HG03457 (cell line): ENCODE data around the gene L3MBTL1.

Experiments used
- ATAC-seq: cut with Tn5 transposase; IDR thresholded peaks from one replicate; pipeline ENCODE4 v1.9.1; 2021; ENCODE audit warnings: moderate number of reproducible peaks; ENCODE audit not compliant: unreplicated experiment

The L3MBTL1 gene

DNA sequence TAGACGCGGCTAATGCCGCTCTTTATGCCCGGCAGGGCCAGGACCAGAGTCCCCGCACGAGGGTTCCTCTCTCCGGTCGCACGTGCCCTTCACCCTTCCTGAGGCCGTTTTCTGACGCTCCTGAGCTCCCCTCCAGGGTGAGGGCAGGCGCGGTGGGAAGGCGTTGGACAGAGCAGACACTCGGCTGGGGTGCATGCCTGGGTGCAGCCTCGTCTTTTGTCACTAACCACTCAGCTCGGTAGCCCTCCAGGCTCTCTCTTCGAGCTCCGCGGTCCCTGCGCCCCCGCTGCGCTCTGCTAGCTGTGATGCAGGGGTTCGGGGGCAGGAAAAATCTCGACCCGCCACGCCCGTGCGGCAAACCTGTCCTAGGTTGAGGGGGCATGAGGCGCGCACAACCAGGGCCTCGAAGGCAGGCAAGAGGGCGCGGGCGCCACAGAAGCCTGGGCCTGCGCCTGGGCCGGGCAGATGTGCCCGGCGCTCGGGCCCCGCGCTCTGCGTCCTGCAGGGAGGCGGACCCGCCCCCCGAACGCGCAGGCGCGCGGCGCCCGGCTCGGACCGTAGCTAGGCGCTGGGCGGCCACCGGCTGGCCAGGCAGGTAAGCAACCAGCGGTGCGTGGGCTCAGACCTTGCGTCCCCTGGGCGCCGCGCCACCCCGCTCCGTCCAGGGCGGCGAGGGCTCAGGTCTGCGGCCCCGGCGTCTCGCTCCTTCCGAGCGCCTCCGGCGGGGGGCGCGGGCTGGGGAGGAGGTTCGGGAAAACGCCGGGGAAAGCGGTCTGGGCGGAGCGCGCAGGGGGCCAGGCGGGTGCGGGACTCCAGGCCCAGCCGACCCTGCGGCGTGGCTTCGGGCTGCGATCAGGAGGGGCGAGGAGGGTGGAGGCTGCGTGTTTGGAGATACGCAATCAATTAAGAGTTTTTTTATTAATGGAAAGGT, at the start of gene L3MBTL1:
L3MBTL1 (plus strand) TSS at position 548 of the 931 bp plus-strand sequence. CDS start 5,807 bp downstream, outside the sequence.
- ATAC-seq: no peak

DNA sequence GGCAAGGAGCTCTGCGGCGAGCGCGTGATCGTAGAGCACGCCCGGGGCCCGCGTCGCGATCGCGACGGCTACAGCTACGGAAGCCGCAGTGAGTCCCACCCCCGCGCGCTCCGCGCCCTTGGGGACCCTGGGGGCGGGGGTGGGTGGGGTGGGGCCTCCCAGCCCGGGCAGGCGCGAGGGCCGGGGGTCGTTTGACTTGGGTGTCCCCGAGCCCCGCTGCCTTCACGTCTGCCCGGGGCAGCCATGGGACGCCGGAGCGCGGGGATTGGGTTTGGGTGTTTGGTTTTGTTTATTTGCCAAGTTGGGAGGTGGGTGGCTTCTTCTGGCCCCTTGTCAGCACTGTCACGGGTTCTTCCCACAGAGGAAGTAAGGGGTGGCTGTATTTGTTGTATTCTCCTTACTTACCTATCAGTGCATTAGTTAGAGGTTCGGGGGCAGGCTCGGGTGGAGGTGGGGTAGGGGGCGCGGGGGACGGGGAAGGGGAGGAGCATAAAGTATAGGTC, 49.0 kb upstream of the L3MBTL1 start:
- no peak for ATAC-seq

DNA sequence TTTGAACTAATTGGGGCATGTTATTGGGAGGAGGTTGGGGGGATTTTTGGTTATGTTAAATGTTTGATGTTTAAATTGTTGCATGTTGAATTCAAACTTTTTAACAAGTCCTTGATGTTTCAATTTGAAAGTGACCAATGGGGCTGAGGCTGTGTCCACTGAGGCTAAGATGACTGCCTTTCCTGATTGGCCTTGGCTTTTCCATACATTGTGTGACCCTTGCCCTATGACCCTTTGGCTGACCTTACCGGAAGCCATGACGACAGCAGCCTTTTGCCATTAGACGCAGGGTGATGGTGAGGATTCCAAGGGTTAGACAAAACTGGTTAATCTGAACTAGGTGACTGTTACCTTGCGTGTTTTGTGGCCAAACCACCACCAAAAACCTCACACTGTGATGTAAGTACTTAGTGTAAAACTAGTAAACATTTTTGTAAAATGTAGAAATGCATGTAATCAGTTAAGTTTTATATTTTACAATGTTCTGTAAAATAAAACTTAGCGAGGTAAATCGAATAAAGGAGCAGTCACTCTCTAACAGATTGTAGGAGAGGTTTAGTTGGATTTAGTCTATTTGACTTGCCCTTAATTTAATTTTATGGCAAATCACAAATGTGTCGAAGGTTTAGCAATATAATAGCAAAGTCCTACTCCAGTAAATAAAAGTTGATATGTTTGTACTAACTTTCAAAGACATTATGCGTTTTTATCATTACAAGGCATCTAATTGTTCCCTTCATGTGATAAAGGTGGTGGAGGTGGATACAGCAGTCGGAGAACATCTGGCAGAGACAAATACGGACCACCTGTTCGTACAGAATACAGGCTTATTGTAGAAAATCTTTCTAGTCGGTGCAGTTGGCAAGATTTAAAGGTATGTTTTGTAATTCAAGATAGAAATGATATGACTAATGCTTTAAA, 48.2 kb upstream of the L3MBTL1 start:
- ATAC-seq: no peak

DNA sequence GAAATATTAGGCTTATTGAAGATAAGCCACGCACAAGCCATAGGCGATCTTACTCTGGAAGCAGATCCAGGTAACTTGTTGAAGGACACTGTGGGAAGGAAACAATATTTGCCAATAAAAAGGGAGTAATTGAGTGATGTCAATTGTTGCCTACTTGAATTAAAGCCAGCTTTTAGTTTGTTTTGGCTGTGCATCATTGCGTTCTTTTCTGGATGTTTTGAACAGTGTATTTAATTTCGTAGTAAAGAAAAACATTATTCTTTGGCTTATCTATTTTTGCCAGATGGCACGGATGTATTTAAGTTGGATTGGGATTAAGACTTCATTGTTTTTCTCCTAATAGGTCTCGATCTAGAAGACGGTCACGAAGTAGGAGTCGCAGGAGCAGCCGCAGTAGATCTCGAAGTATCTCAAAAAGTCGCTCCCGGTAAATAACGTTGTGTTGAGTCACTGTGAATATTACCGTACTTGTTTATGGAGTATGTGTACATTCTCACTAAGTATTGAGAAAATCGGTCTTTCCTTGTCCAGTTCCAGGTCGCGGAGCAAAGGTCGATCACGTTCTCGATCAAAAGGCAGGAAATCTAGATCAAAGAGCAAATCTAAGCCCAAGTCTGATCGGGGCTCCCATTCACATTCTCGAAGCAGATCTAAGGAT, 47.2 kb upstream of the L3MBTL1 start:
- no peak for ATAC-seq

DNA sequence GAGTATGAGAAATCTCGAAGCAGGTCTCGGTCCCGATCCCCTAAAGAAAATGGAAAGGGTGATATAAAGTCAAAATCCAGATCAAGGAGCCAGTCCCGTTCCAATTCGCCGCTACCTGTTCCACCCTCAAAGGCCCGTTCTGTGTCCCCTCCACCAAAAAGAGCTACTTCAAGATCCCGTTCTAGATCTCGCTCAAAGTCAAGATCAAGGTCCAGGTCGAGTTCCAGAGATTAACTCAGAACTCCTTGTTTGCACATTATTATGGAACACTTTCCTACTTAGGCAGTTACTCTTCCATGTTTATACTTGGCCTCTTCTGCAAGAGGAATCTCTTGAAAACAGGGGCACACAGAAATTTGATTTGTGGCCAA, 46.7 kb upstream of the L3MBTL1 start:
- no peak for ATAC-seq

DNA sequence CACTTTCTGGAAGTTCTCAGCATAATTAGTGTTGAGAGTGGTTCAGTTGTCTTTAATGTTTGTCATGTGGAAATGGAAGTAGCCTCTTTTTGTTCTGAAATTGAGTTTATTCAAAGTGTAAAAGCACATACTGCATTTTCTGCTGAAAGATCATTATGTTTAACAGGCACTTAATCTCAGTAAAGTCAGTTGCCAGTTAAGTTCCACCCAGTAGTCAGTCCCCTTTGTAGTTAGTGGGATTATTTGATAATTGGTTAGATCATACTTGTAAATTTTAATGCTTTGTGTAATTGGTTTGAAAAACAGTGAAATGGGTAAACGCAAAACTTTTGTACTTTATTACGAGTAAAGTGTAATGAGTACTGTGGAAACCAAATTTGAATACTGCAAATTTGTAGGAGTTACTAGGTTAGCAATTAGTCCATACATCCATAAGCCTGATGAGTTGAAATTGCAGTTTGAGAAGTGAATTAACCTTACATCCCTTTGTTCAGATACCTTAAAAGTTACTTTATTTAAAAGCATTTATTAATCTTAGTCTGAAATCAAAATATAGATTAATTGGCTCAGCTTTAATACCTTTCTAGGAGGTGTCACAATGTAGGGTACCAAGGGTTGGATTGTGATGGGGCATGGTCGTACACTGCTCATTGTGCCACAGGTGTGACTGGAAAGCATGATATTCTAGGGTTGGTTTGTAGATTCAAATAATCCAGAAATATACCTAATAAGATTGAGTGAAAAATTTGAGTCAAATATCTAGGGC, 45.4 kb upstream of the L3MBTL1 start:
- no peak for ATAC-seq

DNA sequence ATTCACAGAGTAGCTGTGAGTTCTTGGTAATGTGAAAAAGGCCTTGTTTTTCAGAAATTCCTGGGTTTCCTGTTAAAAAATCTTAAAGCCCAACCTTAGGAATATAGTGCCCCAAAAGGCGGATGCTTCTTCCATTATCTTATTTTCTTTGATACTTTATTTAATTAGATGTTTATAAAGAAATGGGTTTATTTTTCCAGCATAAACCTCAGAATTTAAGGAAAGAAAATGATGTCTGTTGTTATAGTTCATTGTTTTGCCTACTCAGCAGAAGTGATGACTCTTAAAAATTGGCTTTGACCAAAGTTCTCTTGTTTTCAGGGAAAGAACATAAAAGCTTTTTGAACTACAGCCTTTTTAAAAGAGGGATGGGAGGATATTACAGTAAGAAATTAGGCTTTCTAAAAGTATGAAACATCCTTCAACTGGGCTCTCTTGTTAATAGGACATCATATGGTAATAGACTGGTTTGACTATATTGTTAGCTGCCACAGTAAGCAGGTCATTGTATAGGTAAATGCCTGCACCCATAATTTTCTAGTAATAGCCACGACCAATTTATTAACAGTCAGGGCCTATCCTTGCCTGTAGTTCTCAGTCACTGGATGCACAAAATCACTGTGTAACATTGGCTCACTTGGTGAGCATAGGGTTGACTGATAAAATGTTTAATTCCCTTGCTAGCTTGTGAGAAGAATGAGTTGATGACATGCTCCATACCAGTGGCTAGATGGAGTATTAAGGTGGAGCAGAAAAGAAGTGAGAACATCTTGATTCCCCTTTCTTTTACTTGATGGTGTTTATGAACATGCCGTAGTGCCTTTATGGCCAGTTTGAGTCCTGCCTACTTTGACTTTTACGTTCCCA, 44.6 kb upstream of the L3MBTL1 start:
- ATAC-seq: no peak

DNA sequence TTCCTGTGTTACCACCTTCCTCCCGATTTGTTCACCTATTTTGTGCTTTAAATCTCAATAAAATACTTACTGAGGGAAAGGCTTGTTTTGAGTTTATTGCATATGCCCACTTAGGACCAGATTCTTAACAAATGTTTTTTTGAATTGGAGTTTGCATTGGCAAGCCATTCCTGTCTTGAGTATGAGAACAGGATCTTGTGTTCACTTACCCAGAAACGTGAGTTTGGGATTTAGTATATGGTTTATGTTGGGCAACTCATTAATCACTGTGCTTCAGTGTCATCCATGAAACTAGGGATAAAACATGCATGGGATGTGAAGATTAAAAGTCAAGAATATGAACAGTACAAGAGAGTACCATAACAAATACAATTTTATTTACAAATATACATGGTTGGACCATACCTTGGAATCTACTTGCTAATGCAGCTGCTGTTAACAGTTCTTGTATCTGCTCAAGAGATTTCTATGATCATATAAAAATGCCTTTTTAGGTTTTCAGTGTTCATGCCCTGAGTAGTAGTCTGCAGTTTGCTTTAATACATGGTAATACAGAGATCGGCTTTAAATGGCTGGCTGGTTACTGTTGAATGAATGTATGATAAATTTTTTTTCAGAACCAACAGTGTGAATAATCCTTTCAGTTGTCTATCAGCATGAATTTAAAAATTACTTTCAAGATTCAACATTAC, 43.8 kb upstream of the L3MBTL1 start:
- ATAC-seq: no peak

DNA sequence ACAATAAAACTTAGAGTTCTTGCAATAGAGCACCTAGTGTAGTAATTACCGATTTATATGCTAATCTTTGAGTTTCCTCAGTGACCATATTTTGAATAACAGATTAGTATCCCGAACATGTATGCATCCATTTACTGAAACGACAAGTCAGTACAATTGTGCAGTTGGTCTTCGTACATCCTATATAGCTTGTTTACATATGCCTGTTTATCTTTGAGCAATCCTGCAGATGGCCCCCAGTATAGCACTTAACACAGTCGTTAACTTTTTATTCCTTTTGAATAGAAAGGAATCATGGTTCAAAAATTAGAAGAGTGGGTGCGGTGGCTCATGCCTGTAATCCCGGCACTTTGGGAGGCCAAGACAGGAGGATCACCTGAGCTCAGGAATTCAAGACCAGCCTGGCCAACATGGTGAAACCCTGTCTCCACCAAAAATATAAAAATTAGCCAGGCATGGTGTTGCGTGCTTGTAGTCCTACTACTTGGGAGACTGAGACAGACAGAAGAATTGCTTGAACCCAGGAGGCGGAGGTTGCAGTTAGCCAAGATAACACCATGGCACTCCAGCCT, 43.2 kb upstream of the L3MBTL1 start:
- ATAC-seq: no peak

DNA sequence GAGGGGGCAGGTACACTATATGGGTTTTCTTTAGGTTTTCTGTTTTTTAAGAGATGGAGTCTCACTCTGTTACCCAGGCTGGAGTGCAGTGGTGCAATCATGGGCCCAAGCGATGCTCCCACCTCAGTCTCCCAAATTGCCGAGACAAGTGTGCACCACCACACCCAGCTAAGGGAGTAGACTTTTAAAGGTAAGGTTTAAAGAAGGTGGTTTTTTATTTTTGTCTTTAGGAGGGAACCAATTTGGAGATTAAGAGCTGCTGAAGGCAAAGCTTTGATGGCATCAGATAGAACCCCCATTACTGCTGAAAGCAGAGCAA, 41.9 kb upstream of the L3MBTL1 start:
- no peak for ATAC-seq

DNA sequence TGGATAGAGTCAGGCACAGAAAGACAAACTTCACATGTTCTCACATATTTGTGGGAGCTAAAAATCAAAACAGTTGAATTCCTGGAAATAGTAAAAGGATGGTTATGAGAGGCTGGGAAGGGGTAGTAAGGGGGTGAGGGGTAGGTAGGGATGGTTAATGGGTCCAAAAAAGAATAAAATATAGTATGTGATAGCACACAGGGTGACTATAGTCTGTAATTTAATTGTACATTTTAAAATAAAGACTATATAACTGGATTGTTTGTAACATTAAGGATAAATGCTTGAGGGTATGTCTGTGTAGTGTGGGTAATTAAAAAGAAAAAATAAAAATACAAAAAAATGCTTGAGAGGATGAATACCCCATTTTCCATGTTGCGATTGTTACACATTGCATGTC, 39.9 kb upstream of the L3MBTL1 start:
- ATAC-seq: no peak

DNA sequence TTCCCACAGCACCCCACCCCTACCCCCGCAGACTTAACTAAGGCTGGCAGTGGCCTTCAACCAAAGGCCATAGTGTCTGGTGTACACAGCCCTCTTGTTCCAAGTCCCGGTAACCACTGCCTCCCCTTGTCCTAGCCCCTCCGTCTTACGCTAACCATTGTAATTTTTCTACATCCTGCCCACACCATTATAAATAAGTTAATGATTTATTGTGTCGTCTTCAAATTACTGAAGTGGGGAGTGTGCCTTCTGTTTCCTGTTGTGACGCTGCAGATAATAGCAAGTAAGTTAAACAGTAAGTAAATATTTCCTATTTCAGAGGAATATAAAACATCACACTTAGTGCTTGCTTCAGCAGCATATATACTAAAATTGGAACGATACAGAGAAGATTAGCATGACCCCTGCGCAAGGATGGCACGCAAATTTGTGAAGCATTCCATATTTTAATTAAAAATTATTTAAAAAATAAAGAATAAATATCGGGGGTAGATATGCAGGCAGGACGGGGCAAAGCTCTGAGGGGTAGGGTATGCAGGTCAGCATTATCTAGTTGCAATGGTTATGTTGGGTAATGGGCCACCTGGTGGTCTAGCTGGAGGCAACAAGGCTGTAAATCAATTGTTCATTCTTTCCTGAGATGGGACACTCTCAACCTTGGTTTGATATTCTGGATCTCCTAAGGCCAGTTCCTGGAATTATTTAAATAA, 34.7 kb upstream of the L3MBTL1 start:
- ATAC-seq: no peak

DNA sequence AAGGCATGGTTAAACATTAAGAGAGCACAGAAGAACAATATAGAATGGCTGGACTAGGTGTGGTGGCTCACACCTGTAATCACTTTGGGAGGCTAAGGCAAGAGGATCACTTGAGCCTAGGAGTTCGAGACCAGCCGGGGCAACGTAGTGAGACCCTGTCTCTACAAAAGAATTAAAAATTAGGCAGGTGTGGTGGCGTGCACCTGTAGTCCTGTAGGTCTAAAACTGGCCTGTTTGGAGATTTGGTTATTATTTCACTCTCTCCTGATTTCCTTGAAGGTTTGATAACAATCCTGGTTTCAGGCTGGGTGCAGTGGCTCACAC, 34.2 kb upstream of the L3MBTL1 start:
- no peak for ATAC-seq

DNA sequence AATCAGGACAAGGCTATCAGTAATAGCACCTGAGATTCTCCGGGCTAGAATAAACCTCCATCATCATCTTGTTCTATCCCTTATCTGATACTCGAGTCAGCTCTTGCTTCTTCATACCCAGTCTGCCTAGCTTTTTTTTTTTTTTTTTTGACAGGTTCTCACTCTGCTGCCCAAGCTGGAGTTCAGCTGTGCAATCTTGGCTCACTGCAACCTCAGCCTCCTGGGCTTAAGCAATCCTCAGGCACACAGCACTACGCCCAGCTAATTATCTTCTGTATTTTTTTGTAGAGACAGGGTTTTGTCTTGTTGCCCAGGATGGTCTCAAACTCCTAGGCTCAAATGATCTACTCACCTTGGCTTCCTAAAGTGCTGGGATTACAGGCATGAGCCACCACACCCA, 30.3 kb upstream of the L3MBTL1 start:
- no peak for ATAC-seq

DNA sequence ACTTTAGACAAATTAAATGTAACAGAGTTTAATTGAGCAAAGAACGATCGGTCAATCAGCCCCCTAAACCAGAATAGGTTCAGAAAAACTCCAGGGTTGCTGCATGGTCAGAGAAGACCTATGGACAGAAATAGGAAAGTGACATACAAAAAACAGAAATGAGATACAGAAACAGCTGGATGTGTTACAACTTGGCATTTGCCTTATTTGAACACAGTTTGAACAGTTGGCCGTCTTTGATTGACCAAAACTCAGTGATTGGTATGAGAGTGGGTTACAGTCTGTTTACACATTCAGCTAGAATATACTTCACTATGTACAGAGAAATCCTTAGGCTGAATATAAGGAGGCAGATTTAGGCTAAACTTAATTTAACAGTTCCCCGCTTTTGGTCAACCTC, 29.9 kb upstream of the L3MBTL1 start:
- ATAC-seq: no peak

DNA sequence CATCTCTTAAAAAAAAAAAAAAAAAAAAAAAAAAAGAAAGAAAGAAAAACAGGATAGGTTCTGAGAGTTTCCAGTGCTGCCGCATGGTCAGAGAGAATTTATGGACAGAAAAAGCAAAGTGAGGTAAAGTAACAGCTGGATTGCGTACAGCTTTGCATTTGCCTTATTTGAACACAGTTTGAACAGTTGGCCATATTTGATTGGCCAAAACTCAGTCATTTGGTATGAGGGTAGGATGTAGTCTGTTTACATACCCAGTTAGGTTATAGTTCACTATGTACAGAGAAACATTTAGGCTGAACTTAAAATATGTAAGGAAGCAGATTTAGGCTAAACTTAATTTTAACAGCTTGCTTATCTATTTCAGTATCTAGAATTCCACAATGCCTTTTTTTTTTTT, 17.5 kb upstream of the L3MBTL1 start:
- no peak for ATAC-seq

DNA sequence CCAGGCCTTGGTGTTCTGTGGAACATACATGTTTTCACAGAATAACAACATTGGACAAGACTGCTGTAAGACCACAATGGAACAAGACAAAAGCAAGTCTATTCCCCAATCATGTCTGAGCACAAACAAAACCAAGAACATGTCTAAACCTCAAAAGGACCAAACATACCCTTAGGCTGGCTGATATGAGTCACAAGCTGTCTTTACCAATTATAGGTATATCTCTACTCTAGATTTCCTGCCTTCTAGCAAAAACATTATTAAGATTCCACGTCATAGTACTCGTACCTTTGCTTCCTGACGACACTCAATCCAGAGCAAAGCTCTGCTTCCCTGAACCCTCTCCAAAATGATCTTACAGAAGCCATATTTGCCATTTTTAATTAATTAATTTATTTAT, 15.4 kb upstream of the L3MBTL1 start:
- ATAC-seq: no peak

DNA sequence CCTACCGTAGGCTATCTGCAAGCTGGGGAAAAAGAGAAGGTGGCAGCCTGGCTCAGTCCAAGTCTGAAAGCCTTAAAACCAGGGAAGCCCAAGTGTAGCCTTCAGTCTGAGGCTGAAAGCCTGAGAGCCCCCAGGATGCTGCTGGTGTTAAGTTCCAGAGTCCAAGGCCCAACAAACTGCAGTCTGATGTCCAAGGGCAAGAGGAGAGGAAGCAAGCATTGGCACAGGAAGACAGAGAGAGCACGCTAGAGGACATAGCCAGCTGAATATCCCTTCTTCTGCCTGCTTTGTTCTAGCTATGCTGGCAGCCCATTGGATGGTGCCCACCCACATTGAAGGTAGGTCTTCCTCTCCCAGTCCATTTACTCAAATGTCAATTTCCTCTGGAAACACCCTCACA, 12.1 kb upstream of the L3MBTL1 start:
- ATAC-seq: no peak
